K562 (cell line): ENCODE results near the gene SRPRA. TPM values are rescaled to one million over a fixed set of nuclear protein-coding genes. Genes with fewer than 3 reads are reported as not detected.

Experiments
- ATAC-seq: fragments of 200-7000 bp; cut with Tn5 transposase; 3 replicates; pipeline ENCODE4 v1.9.1; 2020; ENCODE audit warnings: moderate library complexity
- BruUV-seq: library from RNA; stranded (reverse); fragments of 400-500 nt; replicated peaks from 2 replicates; lab custom pipeline; 2021; lab: Mats Ljungman, UMichigan
- CTCF ChIA-PET: fragments of 300-600 bp; formaldehyde crosslinking; extraction: SDS; loops from one replicate; lab custom pipeline; 2021; ENCODE audit warnings: low intra/inter-chr PET ratio; lab: Yijun Ruan, JAX
- POLR2A ChIA-PET: fragments of 300-600, 350-650 bp; sonication (Branson Sonifier 250); formaldehyde crosslinking; extraction: SDS; loops from one replicate; lab custom pipeline; 2021; ENCODE audit warnings: antibody characterized with exemption, inconsistent platforms; lab: Yijun Ruan, JAX
- DNase-seq, 4 experiments: peaks; one replicate each; pipeline versions ENCODE4 v3.0.0 to v3.0.0-alpha.2; 2011 to 2018; ENCODE audit warnings: low spot score in 3 of 4, mixed read lengths in 3 of 4; ENCODE audit errors: extremely low read depth in 1 of 4
- FAIRE-seq: peaks from 2 replicates; lab custom pipeline; 2011; peaks lifted over from hg19 to GRCh38; lab: Jason Lieb, UNC
- H2AFZ ChIP-seq: 2 replicates; pipeline ENCODE4 v1.6.0; 2011; ENCODE audit warnings: low read depth, low read length, control low read depth, inconsistent platforms
- H3K27ac ChIP-seq: fragments of 200-600 bp; 3 replicates; pipeline ENCODE4 v1.8.0; 2011; ENCODE audit warnings: low read depth, mild to moderate bottlenecking, control low read depth, inconsistent platforms, low read length, moderate library complexity, mixed read lengths; ENCODE audit errors: extremely low read depth
- H3K27me3 ChIP-seq, 2 experiments: fragments of 300-600 bp in 1 of 2; 2 replicates in 1 of 2; 3 replicates in 1 of 2; pipeline versions ENCODE4 v1.6.0 to v1.8.0; 2011; ENCODE audit warnings: inconsistent platforms in 2 of 2, low read length in 2 of 2, mild to moderate bottlenecking in 1 of 2, mixed read lengths in 1 of 2, moderate library complexity in 1 of 2; ENCODE audit not compliant: control insufficient read depth in 2 of 2, insufficient read depth in 2 of 2
- H3K36me3 ChIP-seq: fragments of 300-600 bp; 3 replicates; pipeline ENCODE4 v1.8.0; 2011; ENCODE audit warnings: mild to moderate bottlenecking, low read length, inconsistent platforms; ENCODE audit not compliant: control insufficient read depth, insufficient read depth
- H3K4me1 ChIP-seq, 2 experiments: fragments of 200-600 bp in 1 of 2; replicated peaks in 1 of 2; 2 replicates in 1 of 2; 3 replicates in 1 of 2; pipeline versions ENCODE4 v1.5.1 to v1.8.0; 2011; ENCODE audit warnings: inconsistent platforms in 2 of 2, low read length in 2 of 2, mild to moderate bottlenecking in 1 of 2, mixed read lengths in 1 of 2, moderate library complexity in 1 of 2; ENCODE audit not compliant: control insufficient read depth in 2 of 2, insufficient read depth in 2 of 2
- H3K4me2 ChIP-seq: 2 replicates; pipeline ENCODE4 v1.6.1; 2011; ENCODE audit warnings: low read length, control low read depth, inconsistent platforms, mixed read lengths; ENCODE audit not compliant: insufficient read depth
- H3K4me3 ChIP-seq: fragments of 200-600 bp; sonication (generic), shearing (Covaris generic); 2 replicates; pipeline ENCODE4 v1.5.1; 2016; ENCODE audit warnings: control low read depth, inconsistent platforms
- H3K79me2 ChIP-seq: fragments of 200-600 bp; 3 replicates; pipeline ENCODE4 v1.8.0; 2011; ENCODE audit warnings: low read length, inconsistent platforms; ENCODE audit not compliant: control insufficient read depth, insufficient read depth
- H3K9ac ChIP-seq, 2 experiments: 2 replicates each; pipeline versions ENCODE4 v1.6.0 to v1.6.1; 2011; ENCODE audit warnings: low read depth in 2 of 2, low read length in 2 of 2, control low read depth in 1 of 2, inconsistent platforms in 1 of 2, mild to moderate bottlenecking in 1 of 2, mixed read lengths in 1 of 2; ENCODE audit not compliant: insufficient read depth in 1 of 2
- H3K9me1 ChIP-seq: one replicate; pipeline ENCODE4 v1.6.0; 2011; ENCODE audit warnings: inconsistent platforms, mild to moderate bottlenecking, low read length, moderate library complexity; ENCODE audit not compliant: control insufficient read depth, insufficient read depth
- H3K9me3 ChIP-seq: replicated peaks from 2 replicates; pipeline ENCODE4 v1.5.1; 2011; ENCODE audit warnings: low read depth, low read length, inconsistent platforms; ENCODE audit not compliant: control insufficient read depth, insufficient read depth
- H4K20me1 ChIP-seq: replicated peaks from 2 replicates; pipeline ENCODE4 v1.6.1; 2011; ENCODE audit warnings: low read length, inconsistent platforms, mixed read lengths; ENCODE audit not compliant: control insufficient read depth, insufficient read depth
- E2F5 ChIP-seq: sonication (generic); formaldehyde crosslinking; IDR thresholded peaks from 2 replicates; pipeline ENCODE4 v1.8.0; 2022; ENCODE audit warnings: mild to moderate bottlenecking, missing genetic modification reagents
- MGA ChIP-seq: fragments of 450-650 bp; IDR thresholded peaks from 2 replicates; pipeline ENCODE4 v1.6.1; 2016; ENCODE audit warnings: mild to moderate bottlenecking, moderate library complexity
- MLLT1 ChIP-seq, 2 experiments: fragments of 450-650 bp; IDR thresholded peaks; 2 replicates each; pipeline ENCODE4 v1.6.1; 2016
- PHB2 ChIP-seq: fragments of 450-650 bp; IDR thresholded peaks from 2 replicates; pipeline ENCODE4 v1.6.1; 2017; ENCODE audit warnings: low read depth
- SMARCA5 ChIP-seq: fragments of 450-650 bp; IDR thresholded peaks from 2 replicates; pipeline ENCODE4 v1.6.1; 2016
- THAP7 ChIP-seq: fragments of 250-450 bp; sonication (Bioruptor Pico); IDR thresholded peaks from 2 replicates; pipeline ENCODE4 v1.5.0; 2021
- WGBS: fragments of 100-300 bp; shearing (Covaris generic); methylation state at CpG from one replicate; pipeline ENCODE4 v1.1.6; 2016; ENCODE audit warnings: low coverage, mixed read lengths; ENCODE audit not compliant: insufficient coverage; ENCODE audit errors: missing lambda C conversion rate; 5-methylcytosine and 5-hydroxymethylcytosine counted together
- in situ Hi-C: fragments of 300-500 bp; cut with MboI; formaldehyde crosslinking; loops from 4 replicates; pipeline ENCODE4 v1.15.0; 2018; ENCODE audit warnings: inconsistent platforms, mixed read lengths
- intact Hi-C: fragments of 100-400 bp; cut with micrococcal nuclease; formaldehyde crosslinking; loops from 2 replicates; pipeline ENCODE4 v1.14.2; 2022
- polyA plus RNA-seq, 8 experiments: library from polyadenylated mRNA; depleted of rRNA in 4 of 8; stranded (reverse) in 5 of 8; unstranded in 3 of 8; fragments of >200 nt; fragmentation: Nextera tagmentation in 2 of 8; fragmentation: Illumina TruSeq in 1 of 8; extraction: Ambion mirVana in 2 of 8; extraction: Trizol in 1 of 8; gene quantifications; 2 replicates each; pipeline versions ENCODE4 v1.2.1 to v1.2.3, GENCODE V29; 2011 to 2014; ENCODE audit warnings: inconsistent platforms in 1 of 8, missing spikeins in 1 of 8
- total RNA-seq, 7 experiments: library from RNA; depleted of rRNA in 6 of 7; stranded (reverse); fragments of >200 nt in 6 of 7; fragmentation: Illumina TruSeq in 2 of 7; extraction: Trizol in 2 of 7; gene quantifications; 2 replicates each; pipeline versions ENCODE4 v1.2.1 to v1.2.3, GENCODE V29; 2011 to 2021; ENCODE audit warnings: low replicate concordance in 1 of 7

SRPRA gene
- total and polyA plus RNA-seq, 9 of the 15 experiments (the other 6 are each of a cell fraction or from before 2014, with no cell fraction given), result 33.5 to 124 (median 80.0) TPM

- Histone ChIP-seq H3K9me3 (no peaks in the 10 kb centered on the region), H2AFZ (no peak overlapping the region), H3K9me1 (no peaks in the 10 kb centered on the region), H3K4me2 (no peak overlapping the region), H3K9ac (no peak overlapping the region), H3K4me3 (no peak overlapping the region), H3K27me3 (no peaks in the 10 kb centered on the region), H3K79me2 (peaks cover 82% of the 10 kb centered on the region), H4K20me1 (peaks cover 3% of the 10 kb centered on the region; the same call in 1 of the 2 replicates), H3K36me3 (peaks cover 7% of the 10 kb centered on the region; the same call in 2 of the 3 replicates), H3K4me1 (peaks cover 0 to 12% of the 10 kb centered on the region in 2 experiments; a peak in 2 of 5 replicates), H3K27ac (no peak overlapping the region)
- FAIRE-seq, result no peak
- intact Hi-C loops, result no loop called here
- CTCF ChIA-PET, result no interaction called here
- BruUV-seq, result no TSS peak
- no peak for DNase-seq
- POLR2A ChIA-PET, result no interaction called here
- WGBS, result 47% methylated on average over 6 of the region's 6 CpGs
- ATAC-seq, result no peak
- in situ Hi-C loops, result no loop called here
- TF ChIP-seq MGA (no peak), SMARCA5 (no peak), E2F5 (CRISPR knock-in tag) (no peak), MLLT1 (IDR thresholded peaks at IDR 0.05) (no peak), THAP7 (CRISPR knock-in tag) (no peak), PHB2 (no peak)
These were observed 53.9 kb downstream of the SRPRA start for GRCh38 chr11:126214841-126215240.
